ENCODE measurements around the gene SMIM8. TPM values are rescaled to one million over a fixed set of nuclear protein-coding genes. Genes with fewer than 3 reads are reported as not detected.

Gene SMIM8
- polyA plus RNA-seq, 1 donor from 2014 or later: 30.6 TPM

DNA sequence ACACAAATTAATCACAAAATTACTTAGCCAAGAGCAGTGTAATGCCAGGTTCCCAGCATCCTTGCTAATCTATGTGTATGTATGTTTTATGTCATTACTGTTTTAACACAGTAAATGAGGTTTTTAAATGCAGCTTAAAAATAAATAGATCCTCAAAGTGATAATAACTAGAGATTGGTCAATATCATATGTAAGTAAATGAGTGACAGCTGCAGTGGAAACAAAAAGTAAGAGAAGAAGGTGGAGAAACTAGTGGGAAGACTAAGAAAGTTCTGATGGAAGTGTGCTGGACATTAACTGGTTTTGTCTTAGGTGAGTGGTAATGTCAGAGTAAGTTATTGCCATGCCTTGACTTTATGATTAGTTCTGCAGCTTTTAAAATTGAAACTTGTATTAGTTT, 8.6 kb downstream of the SMIM8 start:
- no peaks in the 10 kb centered on the region for H4K20me1 ChIP-seq (ENCODE audit: insufficient read depth)
- H3K9me2 ChIP-seq (ENCODE audit: insufficient read depth, low read length): no peaks in the 10 kb centered on the region
- H3K27ac ChIP-seq (ENCODE audit: low read length): no peak overlapping the region
- peaks cover 12% of the 10 kb centered on the region for H3K79me2 ChIP-seq (replicated peaks; ENCODE audit: insufficient read depth, low read length)
- H3K4me2 ChIP-seq (ENCODE audit: low read length): no peak overlapping the region
- H3K4me3 ChIP-seq (ENCODE audit: low read length): no peak overlapping the region
- no peaks in the 10 kb centered on the region for H3K27me3 ChIP-seq (ENCODE audit: insufficient read depth, low read depth, low read length)
- no peaks in the 10 kb centered on the region for H3K9me3 ChIP-seq (ENCODE audit: low read length)
- H3F3A ChIP-seq (ENCODE audit: insufficient read depth, low read length, poor library complexity, severe bottlenecking): no peaks in the 10 kb centered on the region
- H2AFZ ChIP-seq (ENCODE audit: low read depth, low read length): no peak overlapping the region
- TF ChIP-seq MXI1 (conservative IDR thresholded peaks at IDR 0.05; ENCODE audit: poor library complexity, severe bottlenecking) (no peak), EZH2 (IDR thresholded peaks at IDR 0.05; ENCODE audit: borderline replicate concordance, insufficient read depth, low read length, poor library complexity, severe bottlenecking) (no peak), RAD21 (conservative IDR thresholded peaks at IDR 0.05) (no peak), SMC3 (conservative IDR thresholded peaks at IDR 0.05; ENCODE audit: poor library complexity) (no peak), POLR2AphosphoS5 (IDR thresholded peaks at IDR 0.05) (no peak), TAF1 (IDR thresholded peaks at IDR 0.05; ENCODE audit: low read depth) (no peak), EP300 (conservative IDR thresholded peaks at IDR 0.05; ENCODE audit: poor library complexity, severe bottlenecking) (no peak)
- TF ChIP-seq, protein P1, sequence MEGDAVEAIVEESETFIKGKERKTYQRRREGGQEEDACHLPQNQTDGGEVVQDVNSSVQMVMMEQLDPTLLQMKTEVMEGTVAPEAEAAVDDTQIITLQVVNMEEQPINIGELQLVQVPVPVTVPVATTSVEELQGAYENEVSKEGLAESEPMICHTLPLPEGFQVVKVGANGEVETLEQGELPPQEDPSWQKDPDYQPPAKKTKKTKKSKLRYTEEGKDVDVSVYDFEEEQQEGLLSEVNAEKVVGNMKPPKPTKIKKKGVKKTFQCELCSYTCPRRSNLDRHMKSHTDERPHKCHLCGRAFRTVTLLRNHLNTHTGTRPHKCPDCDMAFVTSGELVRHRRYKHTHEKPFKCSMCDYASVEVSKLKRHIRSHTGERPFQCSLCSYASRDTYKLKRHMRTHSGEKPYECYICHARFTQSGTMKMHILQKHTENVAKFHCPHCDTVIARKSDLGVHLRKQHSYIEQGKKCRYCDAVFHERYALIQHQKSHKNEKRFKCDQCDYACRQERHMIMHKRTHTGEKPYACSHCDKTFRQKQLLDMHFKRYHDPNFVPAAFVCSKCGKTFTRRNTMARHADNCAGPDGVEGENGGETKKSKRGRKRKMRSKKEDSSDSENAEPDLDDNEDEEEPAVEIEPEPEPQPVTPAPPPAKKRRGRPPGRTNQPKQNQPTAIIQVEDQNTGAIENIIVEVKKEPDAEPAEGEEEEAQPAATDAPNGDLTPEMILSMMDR (IDR thresholded peaks at IDR 0.05; ENCODE audit: poor library complexity, severe bottlenecking): no peak
- TF ChIP-seq, protein P2, sequence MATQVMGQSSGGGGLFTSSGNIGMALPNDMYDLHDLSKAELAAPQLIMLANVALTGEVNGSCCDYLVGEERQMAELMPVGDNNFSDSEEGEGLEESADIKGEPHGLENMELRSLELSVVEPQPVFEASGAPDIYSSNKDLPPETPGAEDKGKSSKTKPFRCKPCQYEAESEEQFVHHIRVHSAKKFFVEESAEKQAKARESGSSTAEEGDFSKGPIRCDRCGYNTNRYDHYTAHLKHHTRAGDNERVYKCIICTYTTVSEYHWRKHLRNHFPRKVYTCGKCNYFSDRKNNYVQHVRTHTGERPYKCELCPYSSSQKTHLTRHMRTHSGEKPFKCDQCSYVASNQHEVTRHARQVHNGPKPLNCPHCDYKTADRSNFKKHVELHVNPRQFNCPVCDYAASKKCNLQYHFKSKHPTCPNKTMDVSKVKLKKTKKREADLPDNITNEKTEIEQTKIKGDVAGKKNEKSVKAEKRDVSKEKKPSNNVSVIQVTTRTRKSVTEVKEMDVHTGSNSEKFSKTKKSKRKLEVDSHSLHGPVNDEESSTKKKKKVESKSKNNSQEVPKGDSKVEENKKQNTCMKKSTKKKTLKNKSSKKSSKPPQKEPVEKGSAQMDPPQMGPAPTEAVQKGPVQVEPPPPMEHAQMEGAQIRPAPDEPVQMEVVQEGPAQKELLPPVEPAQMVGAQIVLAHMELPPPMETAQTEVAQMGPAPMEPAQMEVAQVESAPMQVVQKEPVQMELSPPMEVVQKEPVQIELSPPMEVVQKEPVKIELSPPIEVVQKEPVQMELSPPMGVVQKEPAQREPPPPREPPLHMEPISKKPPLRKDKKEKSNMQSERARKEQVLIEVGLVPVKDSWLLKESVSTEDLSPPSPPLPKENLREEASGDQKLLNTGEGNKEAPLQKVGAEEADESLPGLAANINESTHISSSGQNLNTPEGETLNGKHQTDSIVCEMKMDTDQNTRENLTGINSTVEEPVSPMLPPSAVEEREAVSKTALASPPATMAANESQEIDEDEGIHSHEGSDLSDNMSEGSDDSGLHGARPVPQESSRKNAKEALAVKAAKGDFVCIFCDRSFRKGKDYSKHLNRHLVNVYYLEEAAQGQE (IDR thresholded peaks at IDR 0.05; ENCODE audit: borderline replicate concordance): no peak
- H3K36me3 ChIP-seq (ENCODE audit: insufficient read depth, low read length): no peaks in the 10 kb centered on the region
- no peak overlapping the region for H3K9ac ChIP-seq (ENCODE audit: low read length)

- Histone ChIP-seq H3K9ac (ENCODE audit: low read length) (no peak overlapping the region), H3F3A (ENCODE audit: insufficient read depth, low read length, poor library complexity, severe bottlenecking) (no peaks in the 10 kb centered on the region), H3K36me3 (ENCODE audit: insufficient read depth, low read length) (no peaks in the 10 kb centered on the region), H3K27ac (ENCODE audit: low read length) (no peak overlapping the region), H3K4me2 (ENCODE audit: low read length) (no peak overlapping the region), H3K4me3 (ENCODE audit: low read length) (no peak overlapping the region), H4K20me1 (ENCODE audit: insufficient read depth) (no peaks in the 10 kb centered on the region), H3K9me3 (ENCODE audit: low read length) (no peaks in the 10 kb centered on the region), H3K27me3 (ENCODE audit: insufficient read depth, low read depth, low read length) (no peaks in the 10 kb centered on the region), H3K9me2 (ENCODE audit: insufficient read depth, low read length) (no peaks in the 10 kb centered on the region), H3K79me2 (replicated peaks; ENCODE audit: insufficient read depth, low read length) (peaks cover 20% of the 10 kb centered on the region), H2AFZ (ENCODE audit: low read depth, low read length) (no peak overlapping the region)
- TF ChIP-seq POLR2AphosphoS5 (IDR thresholded peaks at IDR 0.05) (no peak), EZH2 (IDR thresholded peaks at IDR 0.05; ENCODE audit: borderline replicate concordance, insufficient read depth, low read length, poor library complexity, severe bottlenecking) (no peak), SMC3 (conservative IDR thresholded peaks at IDR 0.05; ENCODE audit: poor library complexity) (no peak), MXI1 (conservative IDR thresholded peaks at IDR 0.05; ENCODE audit: poor library complexity, severe bottlenecking) (no peak), EP300 (conservative IDR thresholded peaks at IDR 0.05; ENCODE audit: poor library complexity, severe bottlenecking) (no peak), RAD21 (conservative IDR thresholded peaks at IDR 0.05) (no peak), TAF1 (IDR thresholded peaks at IDR 0.05; ENCODE audit: low read depth) (no peak)
- TF ChIP-seq, protein P2 (IDR thresholded peaks at IDR 0.05; ENCODE audit: borderline replicate concordance): no peak
- TF ChIP-seq, protein P1 (IDR thresholded peaks at IDR 0.05; ENCODE audit: poor library complexity, severe bottlenecking): no peak
Measured at GRCh38 chr6:87333033-87333432, 10.6 kb downstream of the SMIM8 start.

Measured in neural cell (in vitro differentiated cells).